NCI-H128 (cell line): ENCODE data around the gene GNPDA1.

ENCODE experiments used
- DNase-seq: peaks from one replicate; lab custom pipeline; 2025; ENCODE audit not compliant: unreplicated experiment; lab: John Stamatoyannopoulos, UW

GNPDA1 gene

DNA sequence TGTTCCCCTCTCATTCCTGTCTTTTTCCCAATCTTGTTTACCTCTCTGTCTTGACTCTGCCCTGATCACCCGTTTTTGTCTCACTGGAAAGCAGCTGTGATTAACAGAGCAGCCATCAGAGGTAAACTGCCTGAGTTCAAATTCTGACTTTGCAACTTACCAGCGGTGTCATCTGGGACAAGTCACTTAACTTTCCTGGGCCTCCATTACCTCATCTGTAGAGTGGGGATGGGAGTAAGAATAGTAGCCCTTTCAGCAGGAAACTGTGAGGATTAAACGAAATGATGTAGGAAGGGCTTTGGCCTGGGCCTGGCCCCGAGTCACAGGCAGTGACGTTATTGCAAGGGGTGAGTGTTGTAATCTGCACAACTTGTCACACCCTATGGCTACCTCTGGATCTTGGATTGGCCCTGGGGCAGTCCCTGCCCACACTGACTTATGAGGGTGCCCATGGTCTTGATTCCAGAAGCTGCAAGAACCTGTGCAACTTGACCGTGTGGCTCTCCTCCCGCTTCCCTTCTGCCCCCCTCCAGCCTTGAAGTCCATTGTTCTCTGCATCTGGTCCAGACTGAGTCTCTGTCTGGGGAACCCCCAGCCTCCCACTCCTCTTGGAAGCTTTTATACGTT lies 54.2 kb downstream of the GNPDA1 start:
- DNase-seq, result no peak

- DNase-seq, result no peak
Observed at GRCh38 chr5:141958113-141958512, 54.7 kb downstream of the GNPDA1 start, which contains the start of gene PCDH12. PCDH12 (minus strand) TSS chr5:141958202; CDS start chr5:141957851, 351 bp downstream.

DNA sequence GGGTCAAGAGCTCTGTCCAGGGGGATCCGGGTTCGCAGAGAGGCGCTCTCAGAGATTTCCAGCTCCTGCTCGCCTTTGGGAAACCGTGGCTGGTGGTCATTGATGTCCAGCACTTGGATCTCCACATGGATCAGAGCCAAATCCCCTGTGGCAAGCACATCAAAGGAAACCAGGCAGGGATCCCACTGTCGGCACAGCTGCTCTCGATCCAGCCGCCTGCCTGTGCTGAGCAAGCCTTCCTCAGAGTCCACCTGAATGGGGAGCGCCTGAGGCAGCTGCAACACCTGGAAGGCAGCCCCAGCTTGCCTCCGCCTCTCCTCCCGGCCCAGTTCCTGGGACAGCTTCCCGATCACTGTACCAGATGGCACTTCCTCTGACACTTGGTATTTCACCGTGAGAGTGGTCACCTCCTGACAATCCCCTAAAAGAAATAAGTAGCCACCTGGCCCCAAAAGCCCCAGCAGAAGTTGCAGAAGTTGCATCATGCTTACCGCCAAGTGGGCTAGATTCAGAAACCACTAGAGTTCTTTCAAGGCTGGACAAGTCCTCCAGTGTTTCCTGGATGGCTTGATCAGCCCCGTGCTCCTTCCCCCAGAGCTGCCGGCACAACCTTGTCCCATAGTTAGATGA lies 55.3 kb downstream of the GNPDA1 start:
- DNase-seq, result no peak

GRCh38 chr5:141954194-141954593 lies 58.6 kb downstream of the GNPDA1 start:
- DNase-seq, result no peak

- DNase-seq, result no peak
Observed at GRCh38 chr5:141952020-141952419, 60.8 kb downstream of the GNPDA1 start.

GRCh38 chr5:141951332-141951781 lies 61.5 kb downstream of the GNPDA1 start:
- DNase-seq, result no peak
